GM21576 (cell line): ENCODE results near the gene NDC80.
"Not testable (repeated sequence)": the region's sequence is repeated elsewhere in the genome, so short reads cannot be mapped to it uniquely, and the experiment has no call there.

Experiments used
- ATAC-seq: cut with Tn5 transposase; IDR thresholded peaks from one replicate; pipeline ENCODE4 v1.9.1; 2021; ENCODE audit warnings: mild to moderate bottlenecking, moderate library complexity; ENCODE audit not compliant: unreplicated experiment

Gene NDC80

DNA sequence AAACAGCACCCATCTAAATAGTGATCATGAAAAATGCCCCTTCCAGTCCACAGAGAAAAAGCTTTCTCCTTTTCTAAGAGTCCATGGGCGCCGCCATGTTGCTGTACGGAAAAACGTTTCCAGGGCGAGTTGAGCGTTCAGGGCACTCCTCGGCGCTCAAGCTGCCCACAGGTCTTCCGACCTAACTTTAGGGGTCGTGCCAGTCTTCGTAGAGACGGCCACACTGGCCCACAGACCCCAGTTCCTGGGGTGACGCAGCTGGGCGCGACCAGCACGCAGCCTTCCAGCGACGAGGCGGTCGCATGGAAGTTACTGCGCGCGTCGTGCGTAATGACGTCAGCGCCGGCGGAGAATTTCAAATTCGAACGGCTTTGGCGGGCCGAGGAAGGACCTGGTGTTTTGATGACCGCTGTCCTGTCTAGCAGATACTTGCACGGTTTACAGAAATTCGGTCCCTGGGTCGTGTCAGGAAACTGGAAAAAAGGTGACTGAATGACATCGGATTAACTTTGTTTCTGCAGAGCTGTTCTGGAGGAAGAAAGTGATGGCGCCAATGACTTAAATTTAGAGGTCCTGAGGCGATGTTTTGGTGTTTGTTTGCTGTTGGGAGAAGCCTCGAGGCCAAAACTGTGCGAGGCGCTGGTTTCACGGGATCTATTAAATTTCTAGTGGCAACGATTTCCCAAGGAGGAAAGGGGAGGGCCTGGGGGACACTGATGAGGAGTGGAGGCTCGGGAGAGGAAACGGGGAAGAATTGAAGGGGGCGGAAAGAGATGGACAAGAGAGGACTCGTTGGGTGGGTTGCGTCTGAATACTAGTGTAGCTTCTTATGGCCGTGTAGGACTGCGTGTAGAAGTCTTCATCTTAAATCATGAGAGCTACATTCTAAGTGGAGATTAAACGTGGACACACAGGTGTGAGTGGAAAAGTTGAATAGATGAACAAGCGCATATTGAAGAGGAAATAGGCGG lies at the start of gene NDC80, which contains the start of gene METTL4:
NDC80 (plus strand) TSS at position 358 of the 971 bp plus-strand sequence. CDS start 1,429 bp downstream, outside the sequence.
METTL4 (minus strand) TSS at position 306 of the 971 bp plus-strand sequence. CDS start 4,289 bp downstream, outside the sequence.
- peak; percentile 77 for ATAC-seq

DNA sequence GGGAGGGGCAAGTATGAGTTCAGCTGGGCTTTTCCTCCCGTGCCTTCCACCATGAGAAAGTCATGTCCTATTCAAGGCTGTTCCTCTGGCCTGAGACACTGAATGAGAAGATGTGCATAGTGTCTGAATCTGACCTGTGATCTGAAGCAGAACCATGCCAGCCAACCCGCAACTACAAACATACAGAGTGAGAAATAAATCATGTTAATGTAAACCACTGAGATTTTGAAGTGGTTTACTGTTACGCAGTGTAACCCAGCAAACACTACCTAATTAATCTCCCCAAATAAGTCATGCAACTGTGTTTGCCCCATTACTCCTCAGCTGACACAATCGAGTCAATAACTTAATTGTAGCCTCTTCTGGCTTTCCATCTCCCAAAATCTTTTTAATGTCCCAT lies 49.2 kb upstream of the NDC80 start:
- no peak for ATAC-seq

DNA sequence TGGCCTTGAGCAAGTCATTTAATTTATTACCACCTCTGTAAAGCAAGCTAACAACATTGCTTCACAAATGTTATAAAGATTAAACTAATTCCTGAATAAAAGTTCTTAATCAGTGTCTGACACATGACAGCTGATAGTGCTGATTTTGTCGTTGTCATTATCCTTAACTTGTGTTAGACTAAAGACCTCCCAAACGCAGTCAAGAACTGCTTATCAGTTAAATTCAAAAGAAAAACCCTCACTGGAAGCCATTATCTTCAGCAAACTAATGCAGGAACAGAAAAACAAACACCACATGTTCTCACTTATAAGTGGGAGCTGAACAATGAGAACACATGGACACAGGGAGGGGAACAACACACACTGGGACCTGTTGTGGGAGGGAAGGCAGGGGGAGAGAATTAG lies 46.6 kb upstream of the NDC80 start:
- ATAC-seq, result not testable (repeated sequence)

DNA sequence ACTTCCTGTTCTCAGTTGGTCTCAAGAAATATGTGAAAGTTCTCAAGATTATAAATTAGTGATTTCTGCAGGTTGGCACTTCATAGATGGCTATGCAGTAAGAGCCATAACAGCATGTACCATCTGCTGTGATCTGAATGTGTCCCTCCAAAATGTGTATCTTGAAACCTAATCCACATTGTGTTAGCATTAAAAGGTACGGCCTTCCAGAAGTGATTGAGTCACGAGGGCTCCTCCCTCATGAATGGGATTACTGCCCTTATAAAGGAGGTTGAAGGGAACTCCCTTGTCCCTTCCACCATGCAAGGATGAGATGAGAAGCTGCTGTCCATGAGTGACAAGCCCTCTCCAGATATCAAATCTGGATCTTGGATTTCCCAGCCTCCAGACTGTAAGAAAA lies 45.0 kb upstream of the NDC80 start:
- ATAC-seq, result no peak

DNA sequence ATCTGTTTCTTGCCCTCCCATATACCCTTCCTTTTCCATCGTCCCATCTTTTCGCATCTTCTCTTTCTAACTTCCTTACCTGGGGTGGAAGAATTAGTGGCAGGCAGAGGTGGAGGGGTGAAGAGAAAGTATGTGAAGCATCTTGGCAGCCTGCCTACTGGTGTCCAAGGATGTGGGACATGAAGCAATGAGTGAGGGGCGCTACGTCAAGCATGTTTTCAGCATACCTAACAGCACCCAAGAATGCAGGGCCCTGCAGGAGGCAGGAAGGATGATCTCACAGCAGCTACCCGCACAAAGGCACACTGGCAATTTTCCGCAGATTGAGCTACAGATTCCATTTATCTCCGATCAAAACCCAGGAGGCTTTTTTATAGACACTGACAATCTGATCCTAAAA lies 42.2 kb upstream of the NDC80 start:
- ATAC-seq, result no peak

DNA sequence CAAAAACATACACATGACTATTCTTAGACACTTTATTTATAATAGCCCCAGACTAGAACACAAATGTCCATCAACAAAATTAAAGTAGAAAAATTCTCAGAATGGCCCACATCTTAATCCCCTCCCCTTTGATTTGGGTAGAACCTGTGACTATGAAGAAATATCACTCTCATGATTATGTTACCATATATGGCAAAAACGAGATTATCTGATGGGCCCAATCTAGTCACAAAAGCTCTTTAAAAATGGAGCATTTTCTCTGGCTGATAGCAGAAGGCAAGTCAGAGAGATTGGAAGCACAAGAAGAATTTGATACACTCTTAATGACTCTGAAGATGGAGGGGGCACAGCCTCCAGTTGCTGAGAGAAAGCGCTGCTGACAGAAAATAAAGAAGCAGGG lies 39.6 kb upstream of the NDC80 start:
- no peak for ATAC-seq

DNA sequence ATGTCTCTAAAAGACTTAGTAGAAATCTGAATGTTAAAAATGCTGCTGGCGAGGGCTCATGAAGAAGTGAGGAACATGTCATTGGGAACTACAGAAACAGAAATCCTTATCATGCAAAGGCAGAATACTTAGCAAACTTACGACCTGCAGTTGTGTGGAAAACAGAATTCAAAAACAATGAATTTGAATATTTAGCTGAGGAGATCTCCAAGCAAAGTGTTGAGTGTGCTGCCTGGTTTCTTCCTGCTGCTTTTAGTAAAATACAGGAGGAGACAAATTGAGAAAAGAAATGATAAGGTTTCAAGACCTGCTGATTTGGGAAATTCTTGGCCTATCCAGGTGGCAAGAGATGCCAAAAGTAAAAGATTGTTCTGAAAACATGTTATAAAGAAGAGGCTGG lies 38.6 kb upstream of the NDC80 start:
- ATAC-seq, result no peak

DNA sequence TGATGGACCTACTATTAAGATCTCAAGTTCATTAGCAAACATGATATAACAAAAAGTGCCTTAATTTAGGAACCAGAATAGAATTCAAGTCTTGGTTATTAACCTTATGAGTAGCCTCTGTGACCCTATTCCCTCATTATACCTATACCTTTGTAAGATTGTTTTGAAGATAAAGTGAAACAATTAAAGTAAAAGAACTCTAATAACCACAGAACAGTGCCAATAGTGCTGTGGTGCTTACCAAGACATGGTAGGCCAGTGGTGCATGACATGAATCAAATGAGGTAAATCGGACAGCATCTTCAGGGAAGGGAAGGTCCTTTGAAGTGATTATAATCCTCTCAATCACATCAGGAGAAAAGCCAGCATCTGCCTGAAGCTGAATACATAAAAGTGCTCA lies 36.5 kb upstream of the NDC80 start:
- ATAC-seq, result no peak

DNA sequence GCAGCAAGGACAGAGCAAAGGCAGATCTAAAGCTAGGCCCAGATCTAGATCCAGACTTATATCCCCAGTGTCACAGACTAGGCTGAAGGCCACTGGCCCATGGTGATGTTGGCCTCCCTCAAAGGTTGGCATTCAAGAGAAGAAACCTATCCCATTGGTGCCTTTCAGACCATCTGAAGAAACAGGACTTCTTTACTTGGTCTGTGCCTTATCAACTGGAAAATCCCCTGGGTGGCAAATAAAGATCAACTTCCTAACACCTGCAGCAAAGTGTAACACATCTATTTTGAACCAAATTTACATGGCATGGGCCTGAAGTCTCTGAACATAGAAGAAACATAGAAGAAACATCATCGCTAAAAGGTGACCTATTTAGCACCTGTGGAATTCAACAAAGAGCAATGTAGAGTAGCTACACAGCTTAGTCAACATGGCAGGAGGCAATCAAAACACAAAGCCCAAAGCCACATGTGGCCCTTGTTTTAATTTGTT lies 35.9 kb upstream of the NDC80 start:
- no peak for ATAC-seq

DNA sequence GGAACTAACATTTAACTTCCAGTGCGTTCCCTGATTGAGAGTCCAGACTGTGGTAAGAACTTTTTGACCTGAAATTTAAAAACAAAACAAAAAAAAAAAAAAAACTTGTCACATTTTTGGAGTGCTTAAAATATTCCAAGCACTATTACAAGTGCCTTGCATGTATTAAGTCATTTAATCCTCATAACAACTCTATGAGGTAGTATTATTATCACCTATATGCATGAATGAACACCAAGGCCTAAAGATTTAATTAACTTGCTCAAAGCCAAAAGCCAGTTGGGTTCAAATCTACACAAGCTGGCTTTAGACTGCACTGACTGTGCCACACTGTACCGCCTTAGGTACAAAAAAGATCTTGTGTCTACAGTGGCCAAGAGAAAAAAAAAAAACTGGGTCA lies 35.3 kb upstream of the NDC80 start:
- ATAC-seq, result no peak

DNA sequence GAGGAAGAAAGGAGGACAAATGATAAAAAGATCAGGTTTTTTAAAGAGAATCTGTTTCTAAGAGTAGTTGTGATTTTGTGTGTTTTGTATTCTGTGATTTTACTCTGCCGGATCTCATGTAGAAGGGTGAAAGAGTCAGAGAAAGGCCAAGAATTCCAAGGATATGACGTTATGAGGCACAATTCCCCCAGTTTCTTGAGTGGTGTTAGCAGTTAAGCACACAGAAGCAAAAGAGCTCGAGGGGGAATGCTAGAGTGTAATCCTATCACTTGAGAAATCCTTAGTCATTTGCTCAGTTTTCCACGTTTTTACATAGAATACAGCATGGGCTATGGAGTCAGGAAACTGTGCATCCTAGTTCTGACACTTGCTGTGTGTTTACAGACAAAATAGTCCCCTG lies 34.9 kb upstream of the NDC80 start:
- no peak for ATAC-seq

DNA sequence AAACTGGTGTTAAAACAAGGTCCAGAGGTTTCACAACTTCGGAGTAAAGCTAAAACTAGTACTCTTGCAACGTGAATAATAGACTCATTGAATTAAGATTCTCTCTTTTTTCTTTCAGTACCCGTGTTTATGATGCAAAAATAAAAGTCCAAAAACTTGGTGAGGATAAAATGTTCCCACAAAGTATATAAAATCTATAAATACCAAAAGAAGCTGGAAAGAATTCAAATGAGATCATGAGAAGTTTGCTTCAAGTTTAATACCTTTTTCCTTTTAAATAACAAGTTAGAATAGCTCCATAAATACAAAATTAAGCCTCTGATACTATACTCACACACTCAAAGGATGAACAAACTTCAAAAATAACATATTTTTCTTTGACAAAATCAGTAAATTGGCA lies 34.1 kb upstream of the NDC80 start:
- ATAC-seq, result no peak

DNA sequence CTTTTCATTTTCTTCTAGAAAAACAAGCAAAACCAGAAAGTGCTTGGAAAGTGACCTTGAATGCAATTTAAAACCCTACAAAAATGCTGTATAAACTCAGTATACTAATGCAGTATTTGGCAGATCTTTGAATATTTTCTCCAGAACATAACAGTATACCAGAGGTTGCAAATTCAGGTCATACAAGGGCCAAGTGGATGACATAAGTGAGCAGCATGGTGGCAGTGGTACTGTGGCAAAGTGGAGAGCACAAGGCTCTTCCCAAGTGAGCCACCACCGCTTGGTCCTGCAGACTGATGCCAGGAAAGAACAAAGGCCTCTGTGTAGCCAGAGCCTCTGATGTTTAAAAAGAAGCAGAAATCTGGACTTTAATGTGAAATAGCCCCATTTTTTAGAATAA lies 33.1 kb upstream of the NDC80 start:
- ATAC-seq, result no peak

DNA sequence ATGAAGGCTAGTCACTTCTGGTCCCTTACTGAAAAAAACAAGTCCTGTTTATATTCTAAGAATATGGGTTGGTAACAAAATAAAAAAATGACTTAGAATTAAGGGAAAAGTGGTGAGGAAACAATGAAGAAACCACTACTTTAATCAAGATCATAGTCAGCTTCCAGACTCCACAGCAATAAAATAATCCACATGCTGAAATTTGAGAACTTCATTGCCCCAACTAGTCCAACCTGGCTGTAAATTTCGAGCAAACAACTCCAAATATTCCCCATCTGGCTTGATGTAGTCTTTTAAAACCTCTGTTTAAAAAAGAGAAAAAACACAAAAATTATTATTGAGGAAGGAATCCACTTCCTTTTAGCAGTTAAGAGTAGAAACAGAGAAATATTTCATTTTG lies 32.5 kb upstream of the NDC80 start:
- no peak for ATAC-seq

DNA sequence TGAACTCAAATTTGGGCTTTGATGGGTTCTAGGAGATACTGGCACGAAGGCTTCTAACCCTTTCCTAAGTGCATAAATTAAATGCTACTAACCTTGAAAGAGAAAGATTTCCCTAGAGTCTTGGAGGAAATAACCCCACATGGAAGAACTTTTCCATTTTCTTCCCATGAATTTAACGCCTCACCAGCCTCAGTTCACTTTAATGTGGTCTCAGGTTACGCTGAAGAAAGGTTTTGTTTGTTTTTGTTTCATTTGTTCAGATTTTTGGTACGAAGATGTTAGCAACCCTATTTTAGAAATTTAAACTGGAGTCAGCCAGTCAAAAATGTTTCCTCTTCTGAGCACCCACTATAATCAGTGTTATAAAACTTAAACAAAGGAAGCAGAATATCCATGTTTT lies 30.8 kb upstream of the NDC80 start:
- ATAC-seq, result no peak

DNA sequence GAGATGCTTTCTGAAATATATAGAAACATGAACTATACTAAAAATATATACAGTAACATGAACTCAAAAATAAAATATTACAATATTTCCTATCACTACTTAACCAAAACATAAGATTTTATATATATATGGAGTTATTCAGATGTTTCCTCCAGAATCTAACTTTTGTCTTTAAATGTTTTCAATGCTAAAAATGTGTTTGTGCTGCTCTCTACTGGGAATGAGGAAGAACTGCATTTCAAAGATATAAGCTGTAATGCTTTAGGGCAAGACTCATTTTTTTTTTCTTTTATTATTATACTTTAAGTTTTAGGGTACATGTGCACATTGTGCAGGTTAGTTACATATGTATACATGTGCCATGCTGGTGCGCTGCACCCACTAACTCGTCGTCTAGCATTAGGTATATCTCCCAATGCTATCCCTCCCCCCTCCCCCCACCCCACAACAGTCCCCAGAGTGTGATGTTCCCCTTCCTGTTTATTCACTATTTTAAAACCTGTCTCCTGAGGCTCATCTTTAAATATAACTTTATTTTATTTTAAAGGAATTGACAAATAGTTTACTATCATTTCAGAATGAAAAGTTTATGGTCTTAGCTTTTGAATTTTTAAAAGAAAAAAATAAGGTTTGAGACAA lies 29.3 kb upstream of the NDC80 start:
- peak; percentile 63 for ATAC-seq

DNA sequence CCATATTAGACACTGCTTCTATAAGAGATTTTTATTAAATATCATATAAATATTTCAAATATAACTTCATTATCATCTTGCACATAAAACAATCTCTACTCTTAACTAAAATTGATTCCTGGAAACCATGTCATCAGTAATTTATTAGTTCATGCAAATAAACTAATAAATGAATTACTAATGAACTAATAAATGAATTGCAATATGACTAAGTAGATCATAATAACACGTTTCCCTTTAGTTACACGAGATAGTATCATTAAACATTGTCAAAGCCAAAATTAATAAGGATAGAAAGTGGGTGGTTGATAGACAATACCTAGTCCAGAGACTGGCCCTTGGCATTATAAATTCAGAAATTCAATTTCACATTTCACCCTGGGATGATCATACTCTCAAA lies 26.2 kb upstream of the NDC80 start:
- no peak for ATAC-seq

DNA sequence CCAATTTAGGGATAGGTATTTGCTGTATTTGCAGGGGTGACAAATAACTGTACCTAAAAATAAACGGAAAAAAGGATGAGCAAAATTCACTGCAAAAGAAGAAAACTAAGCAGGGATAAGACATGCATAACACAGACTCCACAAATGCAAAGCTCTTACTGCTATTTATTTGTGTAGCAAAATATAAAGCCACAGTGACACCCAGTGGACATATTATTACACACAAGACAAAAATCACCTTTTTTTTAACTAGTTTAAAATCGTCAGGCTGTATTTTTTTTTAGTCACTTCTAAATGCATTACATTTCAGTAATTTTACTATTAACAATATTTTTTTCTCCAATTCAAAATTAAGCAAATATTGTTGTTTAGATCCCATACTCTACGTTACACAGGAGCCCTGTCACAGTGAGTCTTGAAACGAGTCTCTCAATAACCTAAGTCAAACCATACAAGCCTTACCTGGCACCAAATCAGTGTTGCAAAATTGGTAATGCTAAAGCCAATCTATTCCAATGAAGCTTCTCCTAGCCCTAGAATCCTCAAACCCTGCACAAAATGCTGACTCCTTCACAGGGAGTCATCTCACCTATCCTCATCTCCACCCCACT lies 23.8 kb upstream of the NDC80 start:
- peak; percentile 80 for ATAC-seq

DNA sequence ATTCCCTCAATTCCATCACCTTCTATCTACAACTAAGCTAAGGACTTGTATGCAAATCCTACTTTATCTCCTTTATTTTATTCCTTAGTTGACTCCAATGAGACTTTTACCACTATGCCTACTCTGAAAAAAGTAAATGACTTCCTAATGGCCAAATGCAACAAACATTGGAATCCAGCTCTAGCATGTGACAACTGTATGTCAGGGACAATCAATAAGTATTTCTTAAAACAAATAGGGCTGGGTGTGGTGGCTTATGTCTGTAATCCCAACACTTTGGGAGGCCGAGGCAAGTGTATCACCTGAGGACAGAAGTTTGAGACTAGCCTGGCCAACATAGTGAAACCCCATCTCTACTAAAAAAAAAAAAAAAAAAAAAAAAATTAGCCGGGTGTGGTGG lies 21.9 kb upstream of the NDC80 start:
- no peak for ATAC-seq

DNA sequence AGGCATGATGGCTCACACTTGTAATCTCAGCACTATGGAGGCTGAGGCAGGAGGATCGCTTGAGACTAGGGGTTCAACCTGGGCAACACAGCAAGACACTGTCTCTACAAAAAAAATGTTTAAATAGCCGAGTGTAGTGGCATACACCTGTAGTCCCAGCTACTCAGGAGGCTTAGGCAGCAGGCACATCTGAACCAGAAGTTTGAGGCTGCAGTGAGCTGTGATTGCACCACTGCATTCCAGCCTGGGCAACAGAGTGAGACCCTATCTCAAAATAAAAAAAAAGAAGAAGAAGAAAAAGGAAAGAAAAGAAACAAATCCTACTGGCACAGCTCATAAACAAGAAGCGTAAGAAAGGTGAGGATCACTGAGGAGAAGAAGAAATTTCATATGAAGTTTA lies 19.9 kb upstream of the NDC80 start:
- no peak for ATAC-seq

DNA sequence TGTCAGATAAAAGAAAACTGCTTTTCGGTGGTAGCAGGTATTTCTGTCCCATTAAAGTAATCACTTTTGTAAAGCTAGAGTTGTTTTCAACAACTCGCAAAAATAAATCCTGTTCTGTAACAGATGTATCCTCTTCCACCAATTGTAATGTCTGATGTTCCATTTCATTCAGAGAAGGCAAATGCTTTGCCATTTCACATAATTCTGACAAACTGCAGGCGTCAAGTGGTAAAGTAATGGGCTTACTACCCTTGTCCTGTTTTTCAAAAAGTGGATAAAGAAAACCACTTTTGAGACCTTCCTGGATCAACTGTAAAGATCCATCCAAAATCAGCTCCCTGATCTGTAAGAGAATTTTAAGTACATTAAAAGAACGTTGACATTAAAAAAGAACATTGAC lies 16.7 kb upstream of the NDC80 start:
- no peak for ATAC-seq

DNA sequence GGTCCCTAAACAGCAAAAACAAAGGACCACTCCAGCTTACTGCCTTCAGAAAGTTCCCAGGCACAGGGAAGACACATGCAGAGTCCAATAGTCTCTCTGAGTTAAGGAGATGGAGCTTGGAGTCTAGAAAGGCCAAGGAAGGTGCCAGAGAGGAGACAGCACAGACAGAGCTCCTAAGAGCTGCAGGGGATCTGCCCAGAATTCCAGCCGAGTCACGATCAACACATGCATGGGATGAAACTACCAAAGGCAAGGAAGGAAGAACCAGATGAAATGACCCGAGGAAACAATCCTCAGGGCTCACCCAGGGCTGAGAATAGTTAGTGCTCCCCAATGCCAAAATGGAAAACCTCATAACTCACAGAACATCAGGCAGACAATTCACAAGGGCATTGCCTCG lies 15.5 kb upstream of the NDC80 start:
- ATAC-seq, result no peak
